ENCODE data around the gene DIS3L. TPM values are rescaled to one million over a fixed set of nuclear protein-coding genes. Genes with fewer than 3 reads are reported as not detected.

DIS3L gene
- total and polyA plus RNA-seq, 2 donors (not counting 3 experiments of a cell fraction or from before 2014, with no cell fraction given): 7.8 to 27.9 TPM

DNA sequence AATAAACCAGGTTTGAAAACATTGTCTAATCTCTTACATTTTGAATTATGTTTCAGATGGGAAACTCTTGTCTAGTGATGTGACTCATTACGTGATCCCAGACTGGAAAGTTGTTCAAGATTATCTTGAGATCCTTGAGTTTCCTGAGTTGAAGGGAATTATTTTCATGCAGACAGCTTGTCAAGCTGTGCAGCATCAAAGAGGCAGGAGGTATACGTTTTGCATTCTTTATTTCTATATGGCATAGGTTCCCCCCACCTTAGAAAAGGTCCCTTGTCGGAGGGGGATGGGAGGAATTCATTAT, 1.5 kb downstream of the DIS3L start:
- H4K20me1 ChIP-seq (replicated peaks; ENCODE audit: control insufficient read depth, extremely low read depth, insufficient read depth, low read length): no peaks in the 10 kb centered on the region
- peaks cover 30% of the 10 kb centered on the region for H3K4me1 ChIP-seq (ENCODE audit: control insufficient read depth, extremely low read depth, insufficient read depth, low read length)
- intact Hi-C loops (cut with micrococcal nuclease) (loop anchor here (2.0 kb wide), 2 partner anchors 92 to 202 kb away; partner anchors contain the start of genes MAP2K1 and SNAPC5), dilution Hi-C loops (cut with MboI; ENCODE audit: extremely low pct_ligation_motif_present, low sequenced_read_pairs) (no loop called here)
- H3K9me1 ChIP-seq (replicated peaks; ENCODE audit: control insufficient read depth, extremely low read depth, insufficient read depth, low read length): no peaks in the 10 kb centered on the region
- H3K9me3 ChIP-seq (replicated peaks; ENCODE audit: control insufficient read depth, insufficient read depth, low read length): no peaks in the 10 kb centered on the region
- H2AFZ ChIP-seq (ENCODE audit: low read depth, low read length): no peak overlapping the region
- H3K9ac ChIP-seq (replicated peaks; ENCODE audit: extremely low read depth, insufficient read depth, low read length): peak overlapping the region; percentile 30
- BruUV-seq (replicated peaks): no TSS peak
- TF ChIP-seq POLR2AphosphoS5 (IDR thresholded peaks at IDR 0.05; ENCODE audit: insufficient read depth, low read depth, low read length) (no peak), FOS (IDR thresholded peaks at IDR 0.05; ENCODE audit: borderline replicate concordance, insufficient read depth, low read length) (peak; percentile 3), EZH2 (IDR thresholded peaks at IDR 0.05; ENCODE audit: borderline replicate concordance, low read depth, low read length, severe bottlenecking) (no peak), JUN (IDR thresholded peaks at IDR 0.05; ENCODE audit: borderline replicate concordance, insufficient read depth, insufficient read length, low read depth) (peak; percentile 2), GATA2 (IDR thresholded peaks at IDR 0.05; ENCODE audit: insufficient read depth, insufficient read length, low read depth, low read length) (peak; percentile 50)
- TF ChIP-seq, protein P1, sequence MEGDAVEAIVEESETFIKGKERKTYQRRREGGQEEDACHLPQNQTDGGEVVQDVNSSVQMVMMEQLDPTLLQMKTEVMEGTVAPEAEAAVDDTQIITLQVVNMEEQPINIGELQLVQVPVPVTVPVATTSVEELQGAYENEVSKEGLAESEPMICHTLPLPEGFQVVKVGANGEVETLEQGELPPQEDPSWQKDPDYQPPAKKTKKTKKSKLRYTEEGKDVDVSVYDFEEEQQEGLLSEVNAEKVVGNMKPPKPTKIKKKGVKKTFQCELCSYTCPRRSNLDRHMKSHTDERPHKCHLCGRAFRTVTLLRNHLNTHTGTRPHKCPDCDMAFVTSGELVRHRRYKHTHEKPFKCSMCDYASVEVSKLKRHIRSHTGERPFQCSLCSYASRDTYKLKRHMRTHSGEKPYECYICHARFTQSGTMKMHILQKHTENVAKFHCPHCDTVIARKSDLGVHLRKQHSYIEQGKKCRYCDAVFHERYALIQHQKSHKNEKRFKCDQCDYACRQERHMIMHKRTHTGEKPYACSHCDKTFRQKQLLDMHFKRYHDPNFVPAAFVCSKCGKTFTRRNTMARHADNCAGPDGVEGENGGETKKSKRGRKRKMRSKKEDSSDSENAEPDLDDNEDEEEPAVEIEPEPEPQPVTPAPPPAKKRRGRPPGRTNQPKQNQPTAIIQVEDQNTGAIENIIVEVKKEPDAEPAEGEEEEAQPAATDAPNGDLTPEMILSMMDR (IDR thresholded peaks at IDR 0.05; ENCODE audit: extremely low read depth in 1 of 2, insufficient read depth in 1 of 2, low read depth in 1 of 2, low read length in 2 of 2): no peak
- TF ChIP-seq, protein P2, sequence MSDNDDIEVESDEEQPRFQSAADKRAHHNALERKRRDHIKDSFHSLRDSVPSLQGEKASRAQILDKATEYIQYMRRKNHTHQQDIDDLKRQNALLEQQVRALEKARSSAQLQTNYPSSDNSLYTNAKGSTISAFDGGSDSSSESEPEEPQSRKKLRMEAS (IDR thresholded peaks at IDR 0.05; ENCODE audit: insufficient read depth, insufficient read length): no peak
- H3K27me3 ChIP-seq (ENCODE audit: control insufficient read depth in 2 of 2, insufficient read depth in 2 of 2, low read length in 2 of 2): no peaks in the 10 kb centered on the region
- DNase-seq (ENCODE audit: low read depth, low spot score) (no peak), FAIRE-seq (no peak)
- POLR2A ChIA-PET: no interaction called here
- H3K36me3 ChIP-seq (ENCODE audit: control insufficient read depth in 2 of 2, extremely low read depth in 1 of 2, insufficient read depth in 2 of 2, low read length in 2 of 2): no peaks in the 10 kb centered on the region
- CTCF ChIA-PET: interaction anchor here (4.3 kb wide), 1 partner anchor 203 kb away, joined by 36 read pairs; the partner anchor contains the start of gene SNAPC5
- H3K4me2 ChIP-seq (ENCODE audit: insufficient read depth, low read length): peak overlapping the region; percentile 86
- H3K4me3 ChIP-seq (replicated peaks in 1 of 3; ENCODE audit: insufficient read depth in 1 of 3, low read depth in 1 of 3, low read length in 3 of 3): peak overlapping the region in 1 of 3 experiments; percentile 78
- peaks cover 10% of the 10 kb centered on the region for H3K79me2 ChIP-seq (ENCODE audit: control insufficient read depth, insufficient read depth, low read length)
- H3K27ac ChIP-seq (ENCODE audit: insufficient read depth, low read depth, low read length): peak overlapping the region; percentile 71
